Upper lobe of left lung (tissue), 4 donors: ENCODE data around the gene PCDHGA7.
"Not testable (repeated sequence)": the region's sequence is repeated elsewhere in the genome, so short reads cannot be mapped to it uniquely, and the experiment has no call there.

Experiments
- CTCF ChIP-seq, 6 experiments: fragments of 450-650 bp in 4 of 6; fragments of 200-600 bp in 2 of 6; sonication (generic) in 2 of 6; IDR thresholded peaks; one replicate each; pipeline ENCODE4 v1.5.1; 2016 to 2019; ENCODE audit warnings: antibody characterized with exemption in 6 of 6
- POLR2A ChIP-seq, 4 donors: fragments of 450-650 bp; IDR thresholded peaks; one replicate each; pipeline ENCODE4 v1.5.1; 2016 to 2017; ENCODE audit warnings: antibody characterized with exemption in 4 of 4, mild to moderate bottlenecking in 2 of 4
- POLR2AphosphoS5 ChIP-seq, 2 donors: sonication (generic); formaldehyde crosslinking; IDR thresholded peaks; one replicate each; pipeline ENCODE4 v1.5.1; 2017; ENCODE audit warnings: antibody characterized with exemption in 2 of 2

- not testable (repeated sequence) for TF ChIP-seq CTCF, POLR2AphosphoS5, POLR2A (IDR thresholded peaks at IDR 0.05)
Measured at GRCh38 chr5:141415275-141415618, 32.7 kb downstream of the PCDHGA7 start.
